A204.1 (cell line): Measurements from ENCODE around the gene CPEB4.

Experiments
- FAIRE-seq: peaks from 2 replicates; lab custom pipeline; 2012; peaks lifted over from hg19 to GRCh38; lab: Jason Lieb, UNC

CPEB4 gene

DNA sequence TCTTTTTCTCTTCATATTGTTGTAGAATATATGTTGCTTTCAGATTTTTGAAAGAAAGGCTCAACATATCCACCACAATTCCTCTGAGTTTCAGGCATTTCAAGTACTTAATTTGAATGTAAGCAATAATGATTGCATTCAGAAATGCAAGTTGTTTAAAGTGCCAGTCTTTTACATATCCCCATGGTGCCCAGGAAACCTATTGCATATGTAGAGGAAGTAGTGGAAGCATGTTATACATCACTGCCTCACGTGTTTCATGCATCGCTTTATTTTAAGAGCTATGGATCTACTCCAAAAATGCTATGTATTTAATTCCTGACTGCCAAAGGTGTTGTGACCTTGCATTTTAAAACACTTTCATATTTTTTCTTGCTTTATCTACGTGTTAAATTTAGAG lies 28.1 kb downstream of the CPEB4 start:
- FAIRE-seq = no peak

DNA sequence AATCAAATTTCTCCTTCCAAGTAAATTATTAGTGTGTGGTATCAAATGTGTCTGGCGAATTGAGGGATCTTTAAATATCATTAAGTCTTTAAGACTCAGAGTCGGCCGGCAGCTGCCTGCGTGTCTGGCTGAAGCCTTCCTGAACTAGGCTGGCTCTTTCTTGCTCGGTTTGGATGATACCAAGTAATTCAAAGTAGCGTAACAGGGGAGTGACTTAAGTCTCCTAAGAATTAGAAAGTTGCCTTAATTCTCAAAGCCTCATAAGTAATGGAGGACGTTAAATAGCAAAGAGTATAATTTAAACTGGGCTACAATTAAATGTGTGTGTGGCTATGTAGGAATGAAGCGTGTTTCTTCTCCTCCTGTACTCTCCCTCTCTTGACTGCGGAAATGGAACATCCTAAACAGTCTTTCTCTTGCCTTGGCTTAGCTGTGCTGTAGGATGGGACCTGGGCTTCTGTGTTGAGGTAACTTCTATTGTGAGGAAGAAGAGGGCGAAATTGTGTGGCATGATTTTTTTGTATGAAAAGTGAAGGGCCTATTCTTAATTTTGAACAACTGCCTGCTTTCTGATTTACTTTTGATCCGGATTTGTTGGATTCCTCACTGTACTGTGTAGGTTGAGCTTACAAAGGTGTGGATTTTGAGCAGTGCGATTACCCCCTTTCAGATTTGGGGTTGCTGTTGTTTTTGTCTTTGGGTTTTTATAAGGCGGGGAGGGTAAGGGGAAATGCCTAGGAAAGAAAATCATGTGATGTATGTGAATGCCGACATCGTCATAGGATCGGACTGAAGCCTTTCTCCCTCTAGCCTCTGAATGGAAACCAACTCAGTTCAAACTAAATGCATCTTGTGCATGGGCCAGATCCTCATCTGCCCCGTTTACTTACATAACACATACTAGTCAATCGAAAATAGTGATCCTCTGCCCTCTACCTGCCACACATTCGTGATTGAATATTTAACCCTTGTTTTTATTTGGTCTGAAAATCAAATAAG lies 29.9 kb downstream of the CPEB4 start:
- no peak for FAIRE-seq

DNA sequence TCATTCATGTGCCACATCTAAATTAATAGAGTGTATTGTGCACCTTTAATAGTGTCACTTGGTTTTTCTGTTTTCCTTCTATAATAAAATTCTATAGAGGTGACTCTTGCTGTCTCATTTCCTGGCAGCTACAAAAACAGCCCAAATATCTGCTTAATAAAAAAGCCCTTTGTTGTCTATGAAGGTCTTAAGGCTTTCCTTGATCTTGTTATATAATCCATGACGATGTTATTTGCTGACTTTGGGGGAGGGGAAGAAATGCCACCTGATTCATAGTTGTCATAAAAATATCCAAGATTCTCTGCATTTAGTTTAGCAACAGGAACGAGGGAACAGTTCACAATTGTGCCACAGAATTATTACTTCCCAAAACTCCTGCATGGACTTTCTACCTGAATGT lies 31.3 kb downstream of the CPEB4 start:
- FAIRE-seq = no peak

DNA sequence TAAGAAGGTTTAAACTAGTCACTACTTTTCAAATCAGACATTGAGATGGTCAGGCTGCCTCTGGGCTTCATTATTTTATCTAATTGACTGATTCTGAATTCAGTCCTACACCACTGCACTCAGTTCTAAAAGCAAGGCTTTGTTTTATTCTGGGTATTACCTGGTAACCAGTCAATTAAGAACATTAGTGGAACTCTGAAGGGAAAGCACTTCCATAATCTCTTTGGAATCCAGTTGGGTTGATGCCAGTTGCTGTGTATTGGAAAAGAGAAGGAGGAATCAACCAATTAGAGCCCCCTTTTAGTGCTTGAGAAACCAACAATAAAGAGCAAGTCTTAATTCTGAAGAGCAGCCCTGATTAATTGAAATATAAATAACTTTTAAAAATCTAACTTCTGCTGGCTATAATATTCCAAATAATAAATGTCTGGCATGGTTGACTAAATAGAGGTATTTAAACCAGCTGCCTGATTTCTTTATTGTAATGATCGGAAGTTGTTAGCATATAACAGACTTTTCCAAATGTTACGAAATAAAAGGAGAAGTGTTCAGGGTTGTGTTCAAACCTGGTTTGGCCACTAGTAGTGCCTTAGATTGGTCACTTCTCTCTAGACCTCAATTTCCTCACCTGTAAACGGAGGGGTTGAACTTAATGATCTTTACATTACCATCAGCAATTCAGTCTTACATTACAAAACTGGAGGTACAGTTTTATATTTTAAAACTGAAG lies 32.0 kb downstream of the CPEB4 start:
- no peak for FAIRE-seq

DNA sequence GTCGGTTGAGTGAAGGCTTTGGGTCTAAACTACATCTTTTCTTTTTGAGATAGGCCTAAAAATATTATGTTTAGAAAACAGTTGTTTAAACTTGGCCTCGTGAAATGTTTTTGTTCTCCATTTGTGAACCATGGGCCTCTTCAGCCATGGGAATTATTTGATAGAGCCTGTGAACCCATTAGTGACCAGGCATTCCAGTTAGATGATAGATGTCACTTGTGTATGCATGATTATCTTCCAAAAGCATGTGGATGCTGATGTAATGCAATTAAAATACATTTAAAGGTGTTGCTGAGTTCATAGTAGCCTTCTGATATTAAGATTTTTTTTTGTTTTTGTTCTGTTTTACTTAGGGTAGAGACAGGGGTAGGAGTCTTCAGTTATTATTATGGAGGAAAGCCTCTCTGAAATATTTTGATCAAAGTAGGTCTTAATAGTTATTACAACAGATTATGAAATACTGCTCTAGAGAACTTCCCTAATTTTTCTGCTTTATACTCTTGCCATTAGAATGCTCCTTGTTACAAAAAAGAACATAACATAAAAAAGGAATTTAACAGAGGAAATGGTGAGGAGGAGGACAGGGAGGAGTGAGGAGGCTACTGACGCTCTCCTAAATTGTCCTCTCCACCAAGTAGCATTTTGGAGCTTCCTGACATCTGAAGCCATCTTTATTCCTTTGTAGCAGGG lies 32.9 kb downstream of the CPEB4 start:
- no peak for FAIRE-seq

DNA sequence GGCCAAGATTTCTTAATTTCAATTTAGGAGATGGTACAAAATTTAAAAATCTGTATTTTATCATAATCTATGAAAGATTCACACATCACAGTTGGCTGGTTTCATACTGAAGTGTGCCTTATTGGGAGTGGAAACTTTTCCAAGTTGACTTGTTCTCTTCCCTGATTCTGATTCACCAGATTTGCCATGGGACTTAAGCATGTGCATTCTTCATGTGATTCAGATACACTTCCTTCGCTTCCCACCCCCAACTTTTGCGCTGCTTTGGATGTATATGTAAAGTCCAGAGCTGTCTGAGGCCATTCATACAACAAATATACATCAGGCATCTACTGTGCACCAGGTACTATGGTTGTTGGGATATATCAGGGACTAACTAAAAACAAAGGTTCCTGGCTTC lies 34.4 kb downstream of the CPEB4 start:
- FAIRE-seq = no peak

DNA sequence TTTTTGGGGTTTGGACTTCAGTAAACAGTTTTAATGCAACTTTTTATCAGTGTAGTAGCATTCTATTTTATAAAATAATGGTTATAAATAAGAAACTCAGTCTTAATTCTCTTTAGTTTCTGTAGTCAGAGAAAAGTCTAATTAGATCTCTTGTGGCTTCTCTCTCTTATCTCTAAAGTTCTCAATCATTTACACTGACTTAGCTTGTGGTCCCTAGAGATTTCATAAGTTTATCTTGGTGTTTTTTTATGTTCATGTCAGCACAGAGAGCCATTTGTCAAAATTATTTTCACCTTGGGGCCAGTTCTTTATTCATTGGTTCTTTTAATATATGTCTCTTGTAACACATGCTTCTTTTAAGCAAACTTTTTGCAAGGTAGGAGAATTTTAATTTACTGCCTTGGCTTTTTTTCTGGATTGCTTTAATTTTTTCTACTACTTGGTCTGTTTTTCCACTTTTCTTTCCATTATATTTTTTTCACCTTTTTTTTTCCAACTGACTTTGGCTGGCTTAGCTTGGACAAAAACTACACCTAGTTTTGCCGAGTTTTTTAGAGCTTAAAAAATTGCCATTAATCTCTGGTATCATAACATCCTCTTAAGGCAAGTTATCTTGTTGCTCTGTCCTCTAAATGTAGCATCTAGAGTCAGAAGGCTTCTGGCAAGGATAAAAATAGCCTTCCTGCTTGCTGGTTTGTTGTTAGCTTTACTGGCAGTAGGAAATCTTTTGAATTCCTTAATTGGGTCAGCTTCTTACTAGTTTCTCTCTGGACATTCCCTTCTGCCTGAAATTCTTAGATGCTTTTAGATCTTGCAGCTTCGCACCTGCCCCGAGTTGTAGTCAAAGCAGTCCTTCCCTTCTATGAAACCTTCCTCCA lies 35.3 kb downstream of the CPEB4 start:
- FAIRE-seq = no peak

DNA sequence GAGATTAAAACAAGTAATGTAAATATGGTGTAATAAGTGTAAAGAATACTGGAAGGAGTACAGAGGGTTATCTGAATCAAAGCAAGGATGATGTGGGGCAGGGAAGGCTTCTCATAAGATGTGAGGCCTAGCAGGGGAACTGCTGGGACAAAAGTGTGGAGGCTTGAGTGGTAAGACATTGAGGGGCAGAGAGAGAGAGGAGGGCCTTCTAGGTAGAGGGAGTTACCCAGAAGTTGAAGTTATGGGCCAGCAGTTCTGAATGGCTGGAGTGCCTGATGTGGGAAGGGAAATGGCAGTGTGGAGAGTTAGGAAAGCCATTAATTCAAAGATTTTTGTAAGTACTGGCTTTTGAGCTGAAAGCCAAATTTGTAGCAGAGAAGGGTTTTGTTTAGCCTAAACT lies 36.8 kb downstream of the CPEB4 start:
- no peak for FAIRE-seq

DNA sequence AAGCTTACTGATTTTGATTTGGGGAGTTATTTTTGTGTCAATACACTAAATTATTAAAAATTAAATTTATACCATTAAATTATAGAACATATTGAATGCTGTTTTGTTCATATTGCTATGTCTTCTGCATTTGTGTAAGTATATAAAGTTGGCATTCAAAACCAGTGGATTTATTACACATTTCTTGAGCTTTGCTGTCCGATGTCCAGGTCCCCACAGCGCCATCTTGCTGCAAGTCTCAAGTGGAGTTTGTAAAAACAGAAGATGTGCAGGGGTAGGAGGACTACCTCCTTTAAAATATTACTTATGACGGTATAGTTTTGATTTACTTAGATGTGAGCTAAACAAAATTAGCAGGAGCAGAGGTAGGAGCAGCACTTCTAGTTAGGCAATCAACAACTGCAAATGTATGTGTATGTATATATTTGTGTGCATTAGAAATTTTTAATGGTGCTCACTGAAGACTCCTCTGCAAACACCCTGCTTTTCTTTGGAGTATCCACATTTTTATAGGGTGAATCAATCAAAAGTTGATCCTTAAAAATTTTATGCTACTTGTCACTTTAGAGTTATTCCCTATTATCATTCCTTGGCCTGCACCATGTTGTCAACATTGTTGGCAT lies 37.4 kb downstream of the CPEB4 start:
- FAIRE-seq = no peak

DNA sequence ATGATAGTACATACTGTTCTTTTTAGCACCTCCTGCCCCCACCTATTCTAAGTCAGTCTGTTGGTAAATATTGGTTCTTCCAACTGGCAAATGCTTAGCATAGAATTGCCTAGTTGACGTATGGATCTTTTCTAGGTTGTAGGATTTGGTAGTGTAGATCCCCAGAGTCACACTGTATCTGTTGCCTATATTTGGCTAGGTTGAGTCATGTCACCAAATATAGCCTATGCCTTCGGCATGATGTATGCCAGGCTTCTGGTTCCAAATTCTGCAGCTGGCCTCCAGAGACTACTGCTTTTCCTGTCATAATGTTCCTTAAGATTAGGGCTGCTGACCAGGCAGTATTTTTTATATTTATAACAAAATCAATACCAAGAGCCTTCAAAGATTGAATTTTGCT lies 38.2 kb downstream of the CPEB4 start:
- no peak for FAIRE-seq

DNA sequence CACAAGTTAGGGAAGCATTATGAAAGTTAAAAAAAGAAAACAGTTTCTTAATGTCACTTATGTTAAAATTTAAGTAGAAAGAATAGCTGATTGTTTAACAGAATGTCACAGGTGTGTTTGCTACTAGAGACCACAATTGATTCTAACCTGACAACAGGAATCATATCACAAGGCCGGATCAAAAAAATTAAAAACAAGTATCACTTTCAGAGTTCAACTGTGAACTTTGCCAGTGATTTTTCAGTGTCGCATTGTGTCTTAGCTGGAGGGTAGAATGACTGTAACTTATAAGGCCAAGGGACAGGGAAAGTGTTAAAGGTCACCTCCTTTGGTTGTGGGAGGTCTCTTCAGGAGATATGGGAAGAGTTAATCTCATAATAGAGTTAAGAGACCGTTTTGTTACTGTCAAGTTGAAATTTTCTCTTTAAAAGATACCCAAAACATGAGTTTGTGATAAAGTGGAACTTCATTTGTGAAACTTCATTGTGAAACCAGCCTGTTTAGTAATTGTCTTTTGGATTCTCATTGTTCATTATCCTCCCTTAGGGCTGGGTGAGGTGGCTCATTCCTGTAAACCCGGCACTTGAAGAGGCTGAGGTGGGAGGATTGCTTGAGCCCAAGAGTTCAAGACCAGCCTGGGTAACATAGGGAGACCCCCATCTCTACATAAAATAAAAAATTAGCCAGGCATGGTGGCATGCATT lies 40.9 kb downstream of the CPEB4 start:
- no peak for FAIRE-seq

DNA sequence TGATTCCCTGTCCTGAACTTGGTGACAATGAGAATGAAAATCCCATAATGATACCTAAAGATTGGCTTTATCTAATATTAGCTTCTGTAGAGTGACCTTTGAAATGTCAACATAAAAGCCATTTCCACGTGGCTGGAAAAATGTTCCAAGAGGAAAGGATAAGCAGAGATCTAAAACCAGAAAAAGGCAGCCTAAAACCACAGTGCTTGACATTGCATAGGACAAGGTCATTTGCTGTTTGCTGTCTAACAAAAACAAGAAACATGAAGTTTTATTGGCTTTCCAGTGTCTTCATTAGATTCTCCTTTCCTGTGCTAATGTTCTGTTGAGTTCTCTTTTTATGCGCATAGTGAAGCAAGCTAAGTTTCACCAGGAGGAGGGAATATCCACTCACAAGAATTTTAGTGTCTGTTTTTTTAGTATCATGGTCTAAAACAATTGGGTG lies 44.6 kb downstream of the CPEB4 start:
- FAIRE-seq = no peak

DNA sequence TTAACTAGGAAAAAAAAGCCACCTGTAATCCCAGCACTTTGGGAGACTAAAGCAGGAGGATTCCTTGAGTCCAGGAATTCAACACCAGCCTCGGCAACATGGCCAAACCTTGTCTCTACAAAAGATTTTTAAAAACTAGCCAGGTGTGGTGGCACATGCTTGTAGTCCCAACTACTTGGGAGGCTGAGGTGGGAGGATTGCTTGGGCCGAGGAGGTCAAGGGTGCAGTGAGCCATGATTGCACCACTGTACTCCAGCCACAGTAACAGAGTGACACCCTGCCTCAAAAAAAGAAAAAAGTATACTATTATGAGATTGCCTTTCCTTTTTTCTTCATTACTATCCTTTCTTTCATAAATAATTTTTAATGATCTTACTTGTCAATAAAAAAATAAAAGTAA lies 45.8 kb downstream of the CPEB4 start:
- peak; percentile 32 for FAIRE-seq

DNA sequence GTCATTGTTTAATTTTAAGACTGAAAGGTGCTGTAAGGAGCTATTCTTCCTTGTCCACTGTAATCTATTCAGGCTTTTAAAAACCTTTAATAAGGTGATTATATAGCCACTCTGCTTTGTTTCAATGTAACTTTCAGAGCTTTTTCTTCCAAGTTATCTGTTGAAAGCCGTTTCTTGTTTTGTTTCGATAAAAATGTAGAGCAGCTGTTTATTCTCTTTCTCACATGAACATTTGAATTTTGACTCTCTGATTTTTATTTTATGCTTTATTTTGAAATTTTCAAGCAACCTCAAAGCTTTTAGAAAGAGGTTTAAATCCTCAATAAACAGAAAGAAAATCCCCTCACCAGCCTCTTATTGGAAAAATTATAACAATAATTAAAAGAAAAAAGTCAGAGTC lies 47.2 kb downstream of the CPEB4 start:
- FAIRE-seq = no peak

DNA sequence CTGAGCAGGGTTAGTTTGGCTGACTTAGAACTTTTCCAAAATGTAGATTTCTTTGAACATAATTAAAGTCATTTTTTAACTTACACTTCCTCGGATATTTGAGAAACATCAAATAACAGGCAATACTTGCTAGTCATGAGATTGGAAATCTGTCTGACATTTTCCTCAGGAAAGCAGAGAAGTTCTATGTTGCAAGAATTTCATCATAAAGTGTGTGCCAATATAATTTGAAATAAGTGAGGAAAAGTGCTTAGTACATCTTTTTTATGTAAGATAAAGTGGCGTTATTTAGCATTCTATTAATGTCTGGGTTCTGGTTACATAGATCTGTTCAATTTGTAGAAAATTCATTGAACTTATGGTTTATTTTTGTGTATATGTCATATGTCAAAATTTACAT lies 52.1 kb downstream of the CPEB4 start:
- FAIRE-seq = no peak

DNA sequence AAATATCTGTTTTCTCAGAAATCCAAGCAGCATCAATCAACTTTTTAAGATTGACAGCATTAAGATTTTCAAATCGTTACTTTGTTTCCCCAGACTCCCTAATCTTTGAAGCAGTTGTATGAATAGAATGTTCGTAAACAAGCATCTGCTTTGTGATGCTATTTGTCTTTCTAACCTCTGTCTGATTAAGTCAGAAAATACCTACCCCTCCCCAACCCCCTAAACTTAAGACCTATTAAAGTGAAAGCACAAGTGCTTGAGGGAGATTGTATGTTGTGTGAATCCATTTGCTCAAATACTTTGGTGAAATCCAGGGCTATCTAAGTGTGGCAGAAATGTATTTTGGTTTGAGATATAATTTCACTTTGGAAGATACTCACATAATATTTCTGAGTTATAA lies 53.0 kb downstream of the CPEB4 start:
- FAIRE-seq = no peak

DNA sequence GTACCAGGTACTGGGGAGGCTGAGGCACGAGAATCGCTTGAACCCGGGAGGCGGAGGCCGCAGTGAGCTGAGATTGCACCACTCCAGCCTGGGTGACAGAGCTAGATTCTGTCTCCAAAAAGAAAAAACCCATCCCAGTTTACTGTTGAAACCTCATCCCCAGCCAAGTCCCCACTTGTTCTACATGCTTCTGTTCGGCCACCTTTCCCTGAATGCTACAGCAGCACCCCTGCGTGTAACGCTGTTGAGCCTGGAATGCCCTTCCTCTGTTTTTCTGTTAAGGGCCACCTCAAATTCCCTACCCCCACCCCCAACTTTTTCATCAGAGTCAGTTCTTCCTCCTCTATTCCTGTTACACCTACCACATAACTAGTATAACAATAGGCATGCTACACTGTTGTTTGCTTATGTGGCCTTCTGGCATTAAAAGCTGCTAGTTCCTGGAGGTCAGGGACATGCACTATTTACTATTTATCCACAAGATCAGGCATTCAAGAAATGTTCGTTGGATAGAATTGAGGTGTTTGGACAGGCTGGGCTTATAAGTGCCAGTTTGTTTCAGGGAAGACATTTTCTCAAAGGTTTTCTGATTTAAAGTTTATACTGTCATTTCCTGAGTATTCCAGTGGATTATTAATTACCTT lies 53.7 kb downstream of the CPEB4 start:
- FAIRE-seq = no peak

DNA sequence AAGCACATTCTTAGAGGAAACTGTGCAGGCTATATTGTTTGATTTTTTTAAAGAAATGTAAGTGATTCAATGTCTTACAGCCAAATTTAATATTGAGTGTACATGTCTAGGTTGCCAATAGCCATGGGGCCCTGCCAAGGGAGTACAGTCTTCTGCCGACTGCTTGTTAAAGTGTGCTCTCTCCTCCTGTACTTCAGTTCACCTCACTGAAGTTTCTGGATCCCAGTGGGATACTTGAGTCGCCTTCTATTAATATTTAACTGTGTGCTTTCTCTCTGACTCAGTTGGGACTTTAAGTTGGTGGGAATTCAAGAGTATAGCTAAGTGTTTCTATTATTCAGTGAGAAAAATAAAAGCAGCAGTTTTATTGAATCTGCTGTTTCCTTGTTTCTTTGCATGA lies 56.4 kb downstream of the CPEB4 start:
- no peak for FAIRE-seq

DNA sequence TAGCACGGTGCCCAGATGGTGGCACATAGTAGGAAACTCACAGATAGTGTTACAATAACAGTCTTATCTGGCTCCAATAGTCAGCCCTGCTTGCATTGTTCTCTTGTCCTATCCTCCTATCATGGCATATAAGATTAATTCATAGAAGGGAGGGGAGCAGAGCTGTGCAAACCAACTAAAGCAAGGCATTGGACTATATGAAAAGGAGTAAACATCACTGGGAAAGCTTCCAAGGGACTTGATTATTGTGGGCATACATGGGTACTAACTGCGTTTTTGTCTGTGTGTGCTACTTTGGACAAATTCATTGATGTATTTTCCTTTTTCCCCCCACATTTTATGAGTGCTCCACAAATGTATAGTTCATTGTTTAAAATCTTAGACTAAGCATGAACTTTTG lies 57.0 kb downstream of the CPEB4 start:
- FAIRE-seq = no peak

DNA sequence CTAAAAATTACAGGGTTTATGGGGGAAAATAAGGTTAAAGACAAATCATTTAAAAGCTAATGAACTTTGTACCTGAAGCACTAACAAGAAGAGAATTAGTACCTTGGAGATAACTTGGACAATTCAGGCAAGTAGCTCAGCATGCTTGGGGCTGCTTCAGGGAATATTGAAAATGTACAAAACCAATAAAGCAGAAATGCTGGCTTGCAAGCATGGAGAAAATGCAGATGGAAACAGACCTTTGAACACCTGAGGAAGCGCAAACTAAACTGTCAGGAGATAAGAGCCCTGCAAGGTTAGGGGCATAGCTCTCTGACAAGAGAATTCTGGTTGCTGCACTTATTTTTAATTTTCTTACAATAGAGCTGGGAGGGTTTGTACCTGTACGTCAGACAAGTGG lies 58.2 kb downstream of the CPEB4 start:
- FAIRE-seq = no peak
